ENCODE measurements around the gene ARG2. TPM values are rescaled to one million over a fixed set of nuclear protein-coding genes. Genes with fewer than 3 reads are reported as not detected.
"Not testable (repeated sequence)": the region's sequence is repeated elsewhere in the genome, so short reads cannot be mapped to it uniquely, and the experiment has no call there.

Gene ARG2
- polyA plus RNA-seq, 1 donor from 2014 or later, result 204 TPM

DNA sequence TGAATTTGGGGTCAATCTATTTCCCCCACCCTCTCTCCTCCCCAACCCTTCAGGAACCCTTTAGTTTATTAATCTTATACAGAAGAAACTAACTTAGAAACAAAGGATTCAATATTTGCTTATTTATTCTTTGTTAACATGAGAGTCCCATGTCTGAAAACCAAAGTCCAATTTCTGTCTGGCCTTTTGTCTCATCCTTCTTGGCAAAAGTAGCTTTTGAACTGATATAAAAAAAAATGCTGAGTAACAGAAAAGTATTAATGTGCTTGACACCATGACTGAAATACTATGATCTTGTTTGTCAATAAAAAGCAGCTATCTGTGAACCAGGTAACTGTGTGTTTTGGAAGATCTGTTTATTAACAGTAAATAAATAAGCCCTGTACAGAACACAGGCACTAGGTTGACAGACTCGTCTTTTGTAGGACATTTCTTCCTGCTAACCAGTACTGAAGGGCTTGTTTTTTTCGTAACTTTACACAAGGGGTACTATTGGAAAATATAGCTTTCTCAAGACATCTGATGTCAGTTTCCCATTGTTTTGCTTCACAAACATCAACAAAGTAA, 30.4 kb upstream of the ARG2 start:
- no peak for TF ChIP-seq RAD21 (conservative IDR thresholded peaks at IDR 0.05)
- TF ChIP-seq EP300 (conservative IDR thresholded peaks at IDR 0.05; ENCODE audit: poor library complexity, severe bottlenecking), result no peak
- no peak for TF ChIP-seq REST (IDR thresholded peaks at IDR 0.05; ENCODE audit: borderline replicate concordance)
- TF ChIP-seq EZH2 (IDR thresholded peaks at IDR 0.05; ENCODE audit: borderline replicate concordance, insufficient read depth, low read length, poor library complexity, severe bottlenecking), result no peak
- no peak for TF ChIP-seq SMC3 (conservative IDR thresholded peaks at IDR 0.05; ENCODE audit: poor library complexity)
- no peak for TF ChIP-seq POLR2AphosphoS5 (IDR thresholded peaks at IDR 0.05)
- no peak for TF ChIP-seq MXI1 (conservative IDR thresholded peaks at IDR 0.05; ENCODE audit: poor library complexity, severe bottlenecking)
- TF ChIP-seq CTCF (IDR thresholded peaks at IDR 0.05; ENCODE audit: poor library complexity, severe bottlenecking), result no peak
- no peaks in the 10 kb centered on the region for H3K27me3 ChIP-seq (ENCODE audit: insufficient read depth, low read depth, low read length)
- no peak overlapping the region for H3K4me3 ChIP-seq (ENCODE audit: low read length)
- H3K36me3 ChIP-seq (ENCODE audit: insufficient read depth, low read length), result no peaks in the 10 kb centered on the region
- no peak overlapping the region for H3K27ac ChIP-seq (ENCODE audit: low read length)
- no peak overlapping the region for H3K4me2 ChIP-seq (ENCODE audit: low read length)
- H4K20me1 ChIP-seq (ENCODE audit: insufficient read depth), result no peaks in the 10 kb centered on the region
- H3K9me2 ChIP-seq (ENCODE audit: insufficient read depth, low read length), result no peaks in the 10 kb centered on the region
- H3K79me2 ChIP-seq (replicated peaks; ENCODE audit: insufficient read depth, low read length), result no peaks in the 10 kb centered on the region
- H3F3A ChIP-seq (ENCODE audit: insufficient read depth, low read length, poor library complexity, severe bottlenecking), result no peaks in the 10 kb centered on the region
- no peak overlapping the region for H2AFZ ChIP-seq (ENCODE audit: low read depth, low read length)
- no peak overlapping the region for H3K9ac ChIP-seq (ENCODE audit: low read length)
- H3K9me3 ChIP-seq (ENCODE audit: low read length), result no peaks in the 10 kb centered on the region

- not testable (repeated sequence) for H3K27me3 ChIP-seq (ENCODE audit: insufficient read depth, low read depth, low read length); H3K4me3 ChIP-seq (ENCODE audit: low read length); H3K79me2 ChIP-seq (replicated peaks; ENCODE audit: insufficient read depth, low read length); H4K20me1 ChIP-seq (ENCODE audit: insufficient read depth); H3K36me3 ChIP-seq (ENCODE audit: insufficient read depth, low read length); H3K4me2 ChIP-seq (ENCODE audit: low read length); H3F3A ChIP-seq (ENCODE audit: insufficient read depth, low read length, poor library complexity, severe bottlenecking); H2AFZ ChIP-seq (ENCODE audit: low read depth, low read length); H3K9ac ChIP-seq (ENCODE audit: low read length); H3K27ac ChIP-seq (ENCODE audit: low read length); H3K9me2 ChIP-seq (ENCODE audit: insufficient read depth, low read length); H3K9me3 ChIP-seq (ENCODE audit: low read length)
Measured at GRCh38 chr14:67593650-67594049, 26.1 kb upstream of the ARG2 start.

- no peaks in the 10 kb centered on the region for H3K36me3 ChIP-seq (ENCODE audit: insufficient read depth, low read length)
- TF ChIP-seq EP300 (conservative IDR thresholded peaks at IDR 0.05; ENCODE audit: poor library complexity, severe bottlenecking), result no peak
- no peak for TF ChIP-seq POLR2AphosphoS5 (IDR thresholded peaks at IDR 0.05)
- H3K4me3 ChIP-seq (ENCODE audit: low read length), result no peak overlapping the region
- H3K79me2 ChIP-seq (replicated peaks; ENCODE audit: insufficient read depth, low read length), result no peaks in the 10 kb centered on the region
- H3K27ac ChIP-seq (ENCODE audit: low read length), result no peak overlapping the region
- no peaks in the 10 kb centered on the region for H4K20me1 ChIP-seq (ENCODE audit: insufficient read depth)
- no peak overlapping the region for H2AFZ ChIP-seq (ENCODE audit: low read depth, low read length)
- H3K9me3 ChIP-seq (ENCODE audit: low read length), result no peaks in the 10 kb centered on the region
- H3K9ac ChIP-seq (ENCODE audit: low read length), result no peak overlapping the region
- no peak overlapping the region for H3K4me2 ChIP-seq (ENCODE audit: low read length)
- H3K9me2 ChIP-seq (ENCODE audit: insufficient read depth, low read length), result no peaks in the 10 kb centered on the region
- no peaks in the 10 kb centered on the region for H3K27me3 ChIP-seq (ENCODE audit: insufficient read depth, low read depth, low read length)
- H3F3A ChIP-seq (ENCODE audit: insufficient read depth, low read length, poor library complexity, severe bottlenecking), result no peaks in the 10 kb centered on the region
Measured at GRCh38 chr14:67595392-67595791, 24.3 kb upstream of the ARG2 start.

Data from neural cell (in vitro differentiated cells).